ENCODE results near the gene CPN2.

Gene CPN2

GRCh38 chr3:194320100-194320499 is 31.0 kb downstream of the CPN2 start:
- CTCF ChIA-PET = interaction anchor here (14.0 kb wide), 1 partner anchor 536 kb away, joined by 416 read pairs; no protein-coding TSS in a partner anchor
- POLR2A ChIA-PET = no interaction called here
- TF ChIP-seq CTCF (IDR thresholded peaks at IDR 0.05; ENCODE audit: insufficient read depth, low read length, missing control alignments) = no peak
- DNase-seq (ENCODE audit: low read depth, low spot score) = no peak
- no peak overlapping the region for H3K4me3 ChIP-seq (ENCODE audit: low read depth, low read length)

- CTCF ChIA-PET = interaction anchor here (0.6 to 14.0 kb wide), 3 partner anchors 535 to 656 kb away, joined by 3 to 416 read pairs (median 86); no protein-coding TSS in a partner anchor
Observed at GRCh38 chr3:194318511-194319161, 32.5 kb downstream of the CPN2 start.

GRCh38 chr3:194316918-194317317 is 34.2 kb downstream of the CPN2 start:
- TF ChIP-seq CTCF (IDR thresholded peaks at IDR 0.05; ENCODE audit: insufficient read depth, low read length, missing control alignments) = no peak
- POLR2A ChIA-PET = no interaction called here
- no peak for DNase-seq (ENCODE audit: low read depth, low spot score)

More at GRCh38 chr3:194318511-194319161, 32.5 kb downstream of the CPN2 start:
- no peak overlapping the region for H3K4me3 ChIP-seq (ENCODE audit: low read depth, low read length)
- POLR2A ChIA-PET = no interaction called here
- no peak for TF ChIP-seq CTCF (IDR thresholded peaks at IDR 0.05; ENCODE audit: insufficient read depth, low read length, missing control alignments)
- DNase-seq (ENCODE audit: low read depth, low spot score) = no peak

GRCh38 chr3:194315965-194316361 is 35.2 kb downstream of the CPN2 start:
- H3K4me3 ChIP-seq (ENCODE audit: low read depth, low read length) = peak overlapping the region; percentile 61
- ChIA-PET POLR2A (interaction anchor here (1.6 kb wide), 1 partner anchor 535 kb away, joined by 8 read pairs; no protein-coding TSS in a partner anchor), CTCF (interaction anchor here (0.6 to 14.0 kb wide), 63 partner anchors 8 to 695 kb away, joined by 3 to 416 read pairs (median 4); partner anchors contain the start of genes GP5 and HES1)
- DNase-seq (ENCODE audit: low read depth, low spot score) = no peak
- no peak for TF ChIP-seq CTCF (IDR thresholded peaks at IDR 0.05; ENCODE audit: insufficient read depth, low read length, missing control alignments)

More at GRCh38 chr3:194316918-194317317, 34.2 kb downstream of the CPN2 start:
- CTCF ChIA-PET = interaction anchor here (1.1 to 14.0 kb wide), 14 partner anchors 11 to 696 kb away, joined by 3 to 416 read pairs (median 7); no protein-coding TSS in a partner anchor
- H3K4me3 ChIP-seq (ENCODE audit: low read depth, low read length) = no peak overlapping the region

- CTCF ChIA-PET = interaction anchor here (0.6 to 14.0 kb wide), 65 partner anchors 9 to 715 kb away, joined by 3 to 416 read pairs (median 4); partner anchors contain the start of genes GP5 and HES1
- POLR2A ChIA-PET = interaction anchor here (1.6 kb wide), 1 partner anchor 534 kb away, joined by 8 read pairs; no protein-coding TSS in a partner anchor
- TF ChIP-seq CTCF (IDR thresholded peaks at IDR 0.05; ENCODE audit: insufficient read depth, low read length, missing control alignments) = peak; percentile 98
- peak overlapping the region; percentile 61 for H3K4me3 ChIP-seq (ENCODE audit: low read depth, low read length)
- no peak for DNase-seq (ENCODE audit: low read depth, low spot score)
Observed at GRCh38 chr3:194315088-194315964, 35.8 kb downstream of the CPN2 start.

All from AG04449 (cell line).